ENCODE results near the gene HERC6.
A peak's percentile ranks its signal among the peaks of the same experiment; 100 is the strongest.
"Not testable (repeated sequence)": the region's sequence is repeated elsewhere in the genome, so short reads cannot be mapped to it uniquely, and the experiment has no call there.

Gene HERC6

DNA sequence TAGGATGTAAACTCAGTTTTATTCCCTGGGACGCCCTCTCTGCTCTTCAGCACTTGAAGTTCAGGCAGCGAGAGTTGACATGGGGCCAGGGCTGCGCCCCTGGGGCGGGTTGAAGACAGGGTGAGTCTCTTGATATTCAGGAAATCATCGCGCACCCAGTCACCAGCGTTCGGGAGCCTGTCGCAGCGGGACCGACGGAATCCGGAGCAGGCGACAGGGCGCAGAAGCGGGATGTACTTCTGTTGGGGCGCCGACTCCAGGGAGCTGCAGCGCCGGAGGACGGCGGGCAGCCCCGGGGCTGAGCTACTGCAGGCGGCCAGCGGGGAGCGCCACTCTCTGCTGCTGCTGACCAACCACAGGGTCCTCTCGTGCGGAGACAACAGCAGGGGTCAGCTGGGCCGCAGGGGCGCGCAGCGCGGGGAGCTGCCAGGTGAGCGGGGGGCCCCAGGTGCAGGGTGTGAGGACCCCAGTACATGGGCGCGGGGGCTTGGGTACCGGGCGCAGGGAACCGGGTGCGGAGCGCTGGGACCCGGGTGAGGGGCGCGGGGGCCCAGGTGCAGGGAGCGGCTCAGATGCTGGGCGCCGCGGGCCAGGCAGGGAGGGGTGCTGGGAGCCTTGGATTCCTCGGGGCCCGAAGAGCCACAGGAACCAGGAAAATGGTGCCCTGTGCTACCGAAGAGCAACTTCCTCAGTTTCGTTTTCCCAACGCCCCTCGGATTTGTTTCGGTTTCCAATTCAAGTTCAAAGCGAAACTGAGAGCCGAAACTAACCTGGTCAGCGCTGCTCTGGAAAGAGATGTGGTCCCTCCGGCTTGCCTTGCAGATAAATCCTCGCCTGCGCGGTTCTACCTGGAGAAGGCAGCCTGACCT, at the start of gene HERC6:
TSS of gene HERC6 (plus strand) at position 162 of the 869 bp plus-strand sequence. CDS start at position 232, 70 bp downstream.
- DNase-seq (ENCODE audit: low read depth) = peak; percentile 15

DNA sequence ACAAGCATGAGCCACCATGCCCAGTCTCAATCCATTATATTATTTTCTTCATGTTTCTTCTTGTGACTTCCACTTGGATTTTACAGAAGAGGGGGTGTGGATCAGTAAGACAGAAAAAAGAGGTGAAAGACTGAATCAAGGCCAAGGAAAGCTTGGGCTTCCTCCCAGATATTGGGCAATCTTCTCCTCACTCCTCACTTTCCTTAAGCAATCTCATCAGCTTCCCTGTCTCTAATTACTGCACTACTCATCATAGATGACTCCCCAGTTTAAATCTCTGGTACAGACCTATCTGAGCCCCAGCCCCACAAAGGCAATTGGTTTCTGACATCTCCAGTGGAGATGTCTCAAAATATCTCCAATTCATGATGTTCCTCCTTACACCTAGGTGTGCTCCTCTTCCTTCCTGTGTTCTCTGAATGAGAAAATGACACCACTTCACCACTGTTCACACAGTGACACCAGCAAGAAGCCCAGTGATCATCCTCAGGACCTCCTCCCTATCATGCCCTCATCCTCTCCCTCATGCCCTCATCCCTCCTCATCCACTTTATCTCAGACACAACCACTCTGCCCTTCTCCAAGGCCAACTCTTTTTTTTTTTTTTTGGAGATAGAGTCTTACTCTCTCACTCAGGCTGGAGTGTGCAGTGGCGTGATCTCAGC, 44.8 kb upstream of the HERC6 start:
- DNase-seq (ENCODE audit: low read depth) = no peak

DNA sequence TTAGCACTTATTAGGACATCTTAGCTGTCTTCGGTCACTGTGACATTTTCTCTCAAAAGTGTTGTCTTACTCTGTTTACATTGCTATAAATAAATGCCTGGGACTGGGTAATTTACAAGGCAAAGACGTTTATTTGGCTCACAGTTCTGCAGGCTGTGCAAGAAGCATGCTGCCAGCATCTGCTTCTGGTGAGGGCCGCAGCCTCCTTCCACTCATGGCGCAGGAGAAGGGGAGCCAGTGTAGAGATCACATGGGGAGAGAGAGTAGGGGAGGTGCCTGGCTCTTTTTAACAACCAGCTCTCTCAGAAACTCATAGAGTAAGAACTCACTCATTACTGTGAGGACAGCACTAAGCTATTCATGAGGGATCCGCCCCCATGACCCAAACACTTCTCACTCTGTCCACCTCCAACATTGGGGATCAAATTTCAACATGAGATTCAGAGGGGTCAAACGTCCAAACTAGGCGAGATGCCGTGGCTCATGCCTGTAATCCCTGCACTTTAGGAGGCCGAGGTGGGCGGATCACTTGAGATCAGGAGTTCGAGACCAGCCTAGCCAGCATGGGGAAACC, 43.5 kb upstream of the HERC6 start:
- no peak for DNase-seq (ENCODE audit: low read depth)

DNA sequence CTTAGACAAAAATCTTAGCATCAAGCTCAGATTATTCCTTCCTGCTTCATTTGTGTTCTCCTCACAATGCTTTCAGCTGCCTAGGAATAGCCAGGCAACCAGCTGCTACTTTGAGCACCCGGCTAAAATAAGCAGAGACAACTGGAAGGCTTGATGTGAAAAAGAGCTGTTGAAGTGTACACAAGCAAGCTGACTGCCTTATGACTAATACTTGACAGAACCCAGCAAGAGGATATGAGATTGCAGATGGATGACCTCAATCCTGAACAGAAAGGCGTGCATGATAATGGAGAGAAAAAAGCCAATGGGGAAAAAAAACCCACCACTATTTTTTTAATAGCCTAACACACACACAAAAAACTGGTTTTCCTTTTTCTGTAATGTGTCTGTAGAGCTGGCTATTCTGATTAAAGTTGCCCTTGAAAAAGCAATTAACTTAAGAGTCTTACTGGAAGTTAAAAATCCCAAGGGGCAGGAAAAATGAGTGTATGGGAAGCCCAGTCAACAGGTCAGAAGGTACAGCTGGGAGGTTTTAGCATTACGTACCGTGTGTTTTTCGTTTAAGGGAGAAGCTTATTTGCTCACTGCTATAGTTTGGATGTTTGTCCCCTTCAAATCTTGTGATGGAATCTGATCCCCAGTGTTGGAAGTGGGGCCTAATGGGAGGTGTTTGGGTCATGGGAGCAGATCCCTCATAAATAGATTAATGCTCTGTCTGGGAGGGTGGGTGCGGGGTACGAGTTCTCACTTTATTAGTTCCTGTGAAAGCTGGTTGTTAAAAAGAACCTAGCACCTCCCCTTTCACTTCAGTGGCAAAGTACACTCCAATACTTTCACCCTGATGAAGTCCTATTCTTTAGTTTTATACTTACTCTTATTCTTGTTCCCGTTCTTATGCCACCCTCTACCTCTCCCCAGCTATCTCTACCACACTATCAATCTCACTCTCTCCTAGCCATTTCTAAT, 37.1 kb upstream of the HERC6 start:
- DNase-seq (ENCODE audit: low read depth) = no peak

DNA sequence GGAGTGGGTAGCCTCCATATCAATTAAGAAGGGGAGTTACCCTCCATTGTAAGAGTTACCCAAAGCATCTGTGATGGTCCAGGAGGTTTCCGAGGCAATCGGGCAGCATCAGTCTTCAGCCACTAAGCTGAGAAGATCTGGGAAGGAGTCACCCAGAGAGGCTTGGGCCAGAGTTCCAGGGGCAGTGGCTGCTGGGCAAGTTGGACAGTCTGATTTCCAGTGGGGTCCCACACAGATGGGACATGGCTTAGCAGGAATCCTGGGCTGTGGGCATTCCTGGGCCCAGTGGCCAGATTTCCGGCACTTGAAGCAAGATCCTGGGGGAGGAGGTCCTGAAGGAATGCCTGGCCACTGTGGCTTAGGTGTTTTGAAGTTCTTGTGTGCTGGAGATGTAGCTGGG, 31.8 kb upstream of the HERC6 start:
- not testable (repeated sequence) for DNase-seq (ENCODE audit: low read depth)

DNA sequence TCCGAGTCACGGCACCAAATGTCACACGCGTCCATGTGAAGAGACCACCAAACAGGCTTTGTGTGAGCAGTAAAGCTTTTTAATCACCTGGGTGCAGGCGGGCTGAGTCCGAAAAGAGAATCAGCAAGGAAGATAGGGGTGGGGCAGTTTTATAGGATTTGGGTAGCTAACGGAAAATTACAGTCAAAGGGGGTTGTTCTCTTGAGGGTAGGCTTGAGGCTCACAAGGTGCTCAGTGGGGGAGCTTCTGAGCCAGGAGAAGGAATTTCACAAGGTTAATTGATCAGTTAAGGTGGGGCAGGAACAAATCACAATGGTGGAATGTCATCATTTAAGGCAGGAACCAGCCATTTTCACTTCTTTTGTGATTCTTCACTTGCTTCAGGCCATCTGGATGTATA, 29.9 kb upstream of the HERC6 start:
- DNase-seq (ENCODE audit: low read depth) = not testable (repeated sequence)

DNA sequence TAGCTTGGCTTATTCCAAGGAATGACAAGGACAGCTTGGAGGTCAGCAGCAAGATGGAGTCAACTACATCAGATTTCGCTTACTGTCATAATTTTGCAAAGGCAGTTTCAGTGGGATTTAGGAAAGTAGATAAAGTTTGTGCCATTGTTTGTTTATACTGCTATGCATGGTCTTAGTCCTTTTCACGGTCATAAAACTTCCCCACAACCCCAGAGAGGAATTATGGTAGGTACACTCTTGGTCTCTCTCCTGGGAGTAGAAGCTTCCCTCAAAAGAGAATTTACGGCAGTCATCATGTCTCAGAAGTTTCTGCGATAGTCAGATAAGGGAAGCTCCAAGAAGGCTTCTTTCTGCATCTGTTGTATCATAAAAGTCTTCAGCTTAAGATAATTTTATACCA, 27.9 kb upstream of the HERC6 start:
- no peak for DNase-seq (ENCODE audit: low read depth)

DNA sequence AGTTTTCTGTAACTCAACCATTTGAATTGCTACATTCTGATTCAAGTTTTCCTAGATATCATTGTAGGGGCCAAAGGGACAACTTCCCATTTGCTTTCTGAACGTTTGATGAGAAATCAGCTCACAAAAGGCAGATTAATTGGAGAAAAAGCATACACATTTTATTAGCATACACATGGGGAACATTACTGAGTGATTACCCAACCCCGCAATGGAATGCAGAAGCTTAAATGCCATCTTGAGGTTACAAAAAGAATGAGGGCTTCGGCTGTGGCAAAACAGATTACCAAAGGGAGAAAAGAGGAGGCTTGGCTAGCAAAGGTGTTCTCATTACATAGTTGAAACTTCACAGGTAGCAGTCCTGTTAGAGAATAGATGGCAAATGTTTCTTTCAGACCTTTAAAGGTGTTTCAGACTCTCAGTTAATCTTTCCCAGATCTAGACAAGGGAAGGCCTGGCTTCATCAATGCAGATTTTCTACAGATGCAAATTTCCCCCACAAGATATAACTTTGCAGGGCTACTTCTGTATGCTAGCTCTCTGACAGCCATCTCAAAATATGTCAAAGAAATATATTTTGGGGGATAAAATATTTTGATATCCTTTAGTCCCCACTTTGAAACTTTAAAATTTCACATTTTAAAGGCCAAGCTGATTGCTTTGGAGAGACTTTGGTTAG, 26.5 kb upstream of the HERC6 start:
- DNase-seq (ENCODE audit: low read depth) = no peak

DNA sequence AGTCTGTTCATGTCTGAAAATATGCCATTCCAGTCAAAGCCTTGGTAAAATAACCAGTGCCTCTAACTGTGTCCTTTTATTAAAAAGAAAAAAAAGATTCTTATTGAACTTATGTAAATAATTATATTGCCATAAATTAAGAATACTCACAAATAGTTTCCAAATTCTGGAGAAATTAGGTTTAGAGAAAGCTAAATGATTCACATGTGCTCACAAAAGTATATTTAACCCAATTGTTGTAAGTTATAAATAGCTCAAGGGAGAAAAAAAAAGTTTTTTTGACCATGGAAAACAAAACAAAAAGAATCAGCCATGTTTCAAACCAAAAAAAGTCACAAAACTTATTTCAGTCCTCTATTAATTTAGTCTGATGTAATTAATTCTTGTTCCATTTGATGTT, 25.3 kb upstream of the HERC6 start:
- no peak for DNase-seq (ENCODE audit: low read depth)

DNA sequence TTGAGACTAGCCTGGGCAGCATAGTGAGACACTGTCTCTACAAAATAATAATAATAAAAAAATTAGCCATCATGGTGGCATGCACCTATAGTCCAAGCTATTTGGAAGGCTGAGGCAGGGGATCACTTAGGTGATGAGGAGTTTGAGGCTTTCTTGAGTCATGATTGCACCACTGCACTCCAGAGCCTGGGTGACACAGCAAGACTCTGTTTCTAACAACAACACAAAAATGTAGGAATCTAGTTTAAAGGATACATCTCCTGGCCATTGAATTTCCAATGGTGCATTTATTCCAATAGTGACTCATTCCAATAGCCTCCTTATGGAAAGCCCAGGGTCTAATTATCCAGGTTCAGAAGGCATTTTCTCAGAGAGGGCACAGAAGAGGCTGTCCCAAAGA, 21.9 kb upstream of the HERC6 start:
- no peak for DNase-seq (ENCODE audit: low read depth)

DNA sequence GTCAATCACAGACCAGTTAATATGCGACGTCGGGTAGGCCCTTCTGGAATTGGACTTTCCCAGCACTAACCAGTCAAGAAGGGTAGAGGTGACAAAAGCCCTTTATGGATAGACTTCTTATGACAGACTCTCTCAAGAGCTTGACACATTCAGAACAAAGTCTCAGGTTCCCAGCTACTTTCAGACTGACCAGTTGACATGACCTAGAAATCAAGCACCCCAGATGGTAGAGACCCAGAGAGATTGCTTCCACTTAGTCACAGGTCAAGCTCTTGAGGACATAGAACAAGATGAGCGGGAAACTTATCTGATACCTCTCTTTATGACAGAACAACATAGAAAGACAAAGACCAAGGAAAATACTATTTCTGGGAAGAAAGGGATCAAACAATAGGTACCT, 21.4 kb upstream of the HERC6 start:
- no peak for DNase-seq (ENCODE audit: low read depth)

DNA sequence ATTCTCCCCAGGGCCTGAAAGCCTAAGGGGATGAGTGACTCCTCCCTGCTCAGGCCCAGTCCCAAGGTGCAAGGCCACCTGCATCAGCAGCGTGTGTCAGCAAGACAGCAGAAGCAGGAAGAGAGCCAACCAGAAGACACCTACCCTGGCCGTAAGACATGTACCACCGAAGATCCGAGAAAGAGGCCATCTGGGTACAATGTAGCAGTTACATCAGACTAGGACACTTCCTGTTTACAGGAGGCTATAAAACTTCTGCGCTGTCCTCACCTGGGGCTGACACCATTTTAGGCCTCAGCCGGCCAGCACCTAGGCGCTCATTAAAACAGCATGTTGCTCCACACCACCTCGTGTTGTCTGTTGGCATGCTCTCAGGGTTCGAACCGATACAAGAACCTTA, 19.1 kb upstream of the HERC6 start:
- no peak for DNase-seq (ENCODE audit: low read depth)

DNA sequence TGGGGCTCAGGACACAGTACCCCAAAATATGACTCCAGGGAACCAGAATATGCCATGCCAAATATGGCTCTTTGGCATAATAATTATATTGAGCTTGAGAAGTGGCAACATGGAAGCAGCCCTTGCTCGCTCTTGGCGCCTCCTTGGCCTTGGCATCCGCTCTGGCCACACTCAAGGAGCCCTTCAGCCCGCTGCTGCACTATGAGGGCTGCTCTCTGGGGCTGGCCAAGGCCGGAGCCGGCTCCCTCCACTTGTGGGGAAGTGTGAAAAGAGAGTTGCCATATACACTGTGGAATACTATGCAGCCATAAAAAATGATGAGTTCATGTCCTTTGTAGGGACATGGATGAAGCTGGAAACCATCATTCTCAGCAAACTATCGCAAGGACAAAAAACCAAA, 18.4 kb upstream of the HERC6 start:
- no peak for DNase-seq (ENCODE audit: low read depth)

DNA sequence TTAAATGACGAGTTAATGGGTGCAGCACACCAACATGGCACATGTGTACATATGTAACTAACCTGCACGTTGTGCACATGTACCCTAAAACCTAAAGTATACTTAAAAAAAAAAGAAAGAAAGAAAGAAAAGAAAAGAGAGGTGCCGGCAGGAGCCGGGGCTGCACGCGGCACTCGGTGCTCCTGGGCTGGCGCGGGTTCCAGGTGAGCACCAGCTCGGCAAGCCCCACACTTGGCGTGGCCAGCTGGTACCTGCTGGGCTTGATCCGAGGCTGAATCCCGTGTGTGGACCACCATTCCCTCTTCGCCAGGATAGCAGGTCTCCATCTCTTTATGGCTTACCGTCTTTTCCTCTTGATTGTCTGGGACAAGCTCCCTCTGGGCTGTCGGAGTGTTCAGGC, 17.9 kb upstream of the HERC6 start:
- DNase-seq (ENCODE audit: low read depth) = no peak

DNA sequence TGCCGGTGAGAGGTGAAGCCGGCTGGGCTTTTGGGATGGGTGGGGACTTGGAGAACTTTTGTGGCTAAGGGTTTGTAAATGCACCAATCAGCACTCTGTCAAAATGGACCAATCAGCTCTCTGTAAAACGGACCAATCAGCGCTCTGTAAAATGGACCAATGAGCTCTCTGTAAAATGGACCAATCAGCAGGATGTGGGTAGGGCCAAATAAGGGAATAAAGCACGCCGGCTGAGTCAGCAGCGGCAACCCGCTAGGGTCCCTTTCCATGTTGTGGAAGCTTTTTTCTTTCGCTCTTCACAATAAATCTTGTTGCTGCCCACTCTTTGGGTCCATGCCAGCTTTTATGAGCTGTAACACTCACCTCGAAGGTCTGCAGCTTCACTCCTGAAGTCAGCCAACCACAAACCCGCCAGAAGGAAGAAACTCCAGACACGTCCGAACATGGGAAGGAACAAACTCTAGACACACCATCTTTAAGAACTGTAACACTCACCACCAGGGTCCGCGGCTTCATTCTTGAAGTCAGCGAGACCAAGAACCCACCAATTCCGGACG, 17.4 kb upstream of the HERC6 start:
- not testable (repeated sequence) for DNase-seq (ENCODE audit: low read depth)

DNA sequence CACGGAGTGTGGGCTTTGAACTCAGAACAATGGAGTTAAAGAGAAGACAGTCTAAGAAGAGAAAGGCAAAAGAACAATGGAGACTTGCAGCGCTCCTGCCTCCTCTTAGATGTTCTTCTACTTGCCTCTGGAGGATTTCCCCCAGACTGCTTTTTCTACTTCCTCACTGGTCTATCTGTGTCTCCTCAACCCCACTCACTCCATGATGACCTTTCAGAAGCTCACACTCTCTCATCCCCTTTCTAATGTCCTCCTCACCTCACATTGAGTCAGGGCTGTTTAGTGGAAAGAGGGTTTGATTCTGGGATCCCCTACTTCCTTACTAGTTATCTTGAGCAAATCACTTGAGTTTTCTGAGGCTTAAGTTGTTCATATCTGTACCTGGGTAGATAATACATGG, 12.2 kb upstream of the HERC6 start:
- no peak for DNase-seq (ENCODE audit: low read depth)

DNA sequence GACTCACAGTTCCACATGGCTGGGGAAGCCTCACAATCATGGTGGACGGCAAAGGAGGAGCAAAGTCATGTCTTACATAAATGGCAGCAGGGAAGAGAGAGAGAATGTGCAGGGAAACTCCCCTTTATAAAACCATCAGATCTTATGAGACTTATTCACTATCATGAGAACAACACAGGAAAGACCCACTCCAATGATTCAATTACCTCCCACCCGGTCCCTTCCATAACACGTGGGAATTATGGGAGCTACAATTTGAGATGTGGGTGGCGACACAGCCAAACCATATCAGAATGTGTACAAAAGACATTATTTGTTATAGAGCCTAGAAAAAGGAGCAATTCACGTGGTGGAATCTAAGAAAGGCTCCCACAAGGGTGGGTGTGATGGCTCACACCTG, 10.8 kb upstream of the HERC6 start:
- DNase-seq (ENCODE audit: low read depth) = no peak

DNA sequence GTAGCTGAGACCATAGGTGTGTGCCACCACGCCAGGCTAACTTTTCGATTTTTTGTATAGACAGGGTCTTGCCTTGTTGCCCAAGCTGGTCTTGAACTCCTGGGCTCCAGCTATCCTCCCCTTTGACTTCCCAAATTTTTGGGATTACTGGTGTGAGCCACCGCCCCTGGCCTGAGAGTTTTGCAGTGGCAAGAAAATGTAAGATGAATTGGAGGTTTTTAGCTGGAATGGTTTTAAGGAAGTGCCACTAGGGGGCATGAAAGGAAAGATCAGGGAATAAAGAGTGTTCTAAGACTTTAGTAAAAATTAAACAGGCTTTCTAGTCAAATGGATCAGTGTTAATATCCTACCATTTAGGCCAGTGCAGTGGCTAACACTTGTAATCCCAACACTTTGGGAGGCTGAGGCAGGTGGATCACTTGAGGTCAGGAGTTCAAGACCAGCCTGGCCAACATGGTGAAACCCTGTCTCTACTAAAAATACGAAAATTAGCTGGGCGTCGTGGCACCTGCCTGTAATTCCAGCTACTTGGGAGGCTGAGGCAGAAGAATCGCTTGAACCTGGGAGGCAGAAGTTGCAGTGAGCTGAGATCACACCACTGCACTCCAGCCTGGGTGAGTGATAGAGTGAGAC, 9.4 kb upstream of the HERC6 start:
- DNase-seq (ENCODE audit: low read depth) = not testable (repeated sequence)

DNA sequence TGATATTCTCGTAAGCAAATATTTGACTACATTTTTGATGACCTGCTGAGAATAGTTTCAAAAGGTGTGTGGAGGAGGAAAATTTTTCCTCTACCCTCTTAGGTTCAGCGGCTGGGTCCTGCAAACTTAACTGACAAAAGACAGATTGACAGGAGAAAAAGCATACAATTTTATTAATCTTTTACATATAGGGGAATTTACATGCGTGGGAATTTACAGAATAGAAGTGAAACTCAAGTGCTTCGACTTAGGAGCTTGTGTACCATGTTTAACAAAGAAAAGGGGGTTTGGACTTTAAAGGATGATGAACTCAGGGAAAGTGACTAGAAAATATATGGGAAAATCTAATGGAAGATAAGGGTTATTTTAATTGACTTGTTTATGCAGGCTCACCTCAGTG, 2.5 kb downstream of the HERC6 start:
- no peak for DNase-seq (ENCODE audit: low read depth)

DNA sequence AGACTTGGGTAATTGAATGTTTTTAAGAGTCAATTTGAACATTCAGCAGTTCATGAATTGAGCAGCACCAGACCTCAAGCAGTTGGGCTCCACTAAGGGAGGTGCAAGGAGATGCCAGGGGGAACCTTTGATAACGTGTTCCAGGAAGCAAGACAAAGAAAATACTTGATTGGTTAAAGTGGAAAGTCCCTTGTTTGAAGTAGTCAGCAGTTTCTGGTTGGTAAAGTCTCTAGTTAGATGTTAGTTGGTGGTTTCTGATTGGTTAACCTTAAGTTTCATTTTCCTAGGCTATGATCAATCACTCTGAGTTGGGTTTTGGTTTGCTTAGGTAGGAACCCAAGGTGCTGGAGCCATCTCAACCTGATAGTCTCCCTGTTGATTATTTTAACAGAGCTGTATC, 4.0 kb downstream of the HERC6 start:
- DNase-seq (ENCODE audit: low read depth) = no peak

DNA sequence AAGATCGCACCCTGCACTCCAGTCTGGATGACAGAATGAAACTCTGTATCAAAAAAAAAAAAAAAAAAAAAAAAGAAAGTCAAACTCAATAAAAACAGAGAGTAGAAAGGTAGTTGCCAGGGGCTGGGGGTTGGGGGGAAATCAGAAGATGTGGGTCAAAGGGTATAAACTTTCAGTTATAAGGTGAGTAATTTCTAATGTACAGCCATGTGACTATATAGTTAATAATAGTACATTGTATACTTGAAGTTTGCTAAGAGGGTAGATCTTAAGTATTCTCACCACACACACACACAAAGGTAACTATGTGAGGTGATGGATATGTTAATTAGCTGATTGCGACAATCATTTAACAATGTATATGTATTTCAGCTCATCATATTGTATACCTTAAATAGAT, 11.5 kb downstream of the HERC6 start:
- DNase-seq (ENCODE audit: low read depth) = no peak
